ENCODE data around the gene RSRC1. TPM values are rescaled to one million over a fixed set of nuclear protein-coding genes. Genes with fewer than 3 reads are reported as not detected.

The RSRC1 gene
- total RNA-seq, 1 donor from 2014 or later: 80.5 TPM

DNA sequence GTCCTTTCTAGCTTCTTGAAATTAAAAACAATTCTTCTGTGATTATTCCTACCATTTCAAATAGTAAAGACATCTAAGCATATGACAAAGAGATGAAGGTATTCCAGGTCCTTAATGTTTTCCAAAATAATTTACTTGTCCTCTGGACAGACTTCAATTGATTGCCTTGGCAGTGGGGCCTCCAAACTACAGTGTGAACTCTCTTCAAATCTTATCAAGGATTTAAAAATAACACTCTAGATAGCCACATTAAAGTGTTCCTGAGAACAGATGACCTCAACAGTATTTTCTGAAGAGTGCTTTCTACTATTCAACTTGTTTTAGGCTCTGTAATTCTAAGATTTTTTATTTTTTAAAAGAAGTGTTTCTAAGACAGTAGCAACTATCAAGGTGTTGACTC, 453.2 kb downstream of the RSRC1 start:
- TF ChIP-seq, protein P1, sequence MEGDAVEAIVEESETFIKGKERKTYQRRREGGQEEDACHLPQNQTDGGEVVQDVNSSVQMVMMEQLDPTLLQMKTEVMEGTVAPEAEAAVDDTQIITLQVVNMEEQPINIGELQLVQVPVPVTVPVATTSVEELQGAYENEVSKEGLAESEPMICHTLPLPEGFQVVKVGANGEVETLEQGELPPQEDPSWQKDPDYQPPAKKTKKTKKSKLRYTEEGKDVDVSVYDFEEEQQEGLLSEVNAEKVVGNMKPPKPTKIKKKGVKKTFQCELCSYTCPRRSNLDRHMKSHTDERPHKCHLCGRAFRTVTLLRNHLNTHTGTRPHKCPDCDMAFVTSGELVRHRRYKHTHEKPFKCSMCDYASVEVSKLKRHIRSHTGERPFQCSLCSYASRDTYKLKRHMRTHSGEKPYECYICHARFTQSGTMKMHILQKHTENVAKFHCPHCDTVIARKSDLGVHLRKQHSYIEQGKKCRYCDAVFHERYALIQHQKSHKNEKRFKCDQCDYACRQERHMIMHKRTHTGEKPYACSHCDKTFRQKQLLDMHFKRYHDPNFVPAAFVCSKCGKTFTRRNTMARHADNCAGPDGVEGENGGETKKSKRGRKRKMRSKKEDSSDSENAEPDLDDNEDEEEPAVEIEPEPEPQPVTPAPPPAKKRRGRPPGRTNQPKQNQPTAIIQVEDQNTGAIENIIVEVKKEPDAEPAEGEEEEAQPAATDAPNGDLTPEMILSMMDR (IDR thresholded peaks at IDR 0.05): no peak
- no peak for TF ChIP-seq EZH2 (IDR thresholded peaks at IDR 0.05)
- no peak for TF ChIP-seq EZH2phosphoT487 (IDR thresholded peaks at IDR 0.05)
- H3K4me3 Mint-ChIP-seq: no peak overlapping the region

DNA sequence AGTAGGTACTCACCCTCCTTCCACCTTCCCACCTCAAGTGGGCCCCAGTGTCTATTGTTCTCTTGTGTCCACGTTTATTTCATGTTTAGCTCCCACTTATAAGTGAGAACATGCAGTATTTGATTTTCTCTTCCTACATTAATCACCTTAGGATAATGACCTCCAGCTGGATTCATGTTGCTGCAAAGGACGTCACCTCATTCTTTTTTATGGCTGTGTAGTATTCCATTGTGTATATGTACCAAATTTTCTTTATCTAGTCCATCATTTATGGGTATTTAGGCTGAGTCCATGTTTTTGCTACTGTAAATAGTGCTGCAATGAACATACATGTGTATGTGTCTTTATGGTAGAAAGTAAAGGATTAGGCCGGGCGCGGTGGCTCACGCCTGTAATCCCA, 455.2 kb downstream of the RSRC1 start:
- Histone ChIP-seq H3K27me3 (peaks cover 17% of the 10 kb centered on the region), H3F3A (ENCODE audit: low read depth) (no peaks in the 10 kb centered on the region), H3K9ac (no peak overlapping the region), H3K4me2 (no peak overlapping the region), H3K4me1 (no peaks in the 10 kb centered on the region), H3K9me3 (ENCODE audit: low read depth) (no peaks in the 10 kb centered on the region), H3K27ac (no peak overlapping the region), H3K79me2 (ENCODE audit: low read depth) (no peaks in the 10 kb centered on the region), H3K4me3 (no peak overlapping the region), H3K36me3 (no peaks in the 10 kb centered on the region), H4K20me1 (ENCODE audit: low read depth) (no peaks in the 10 kb centered on the region), H2AFZ (replicated peaks) (no peak overlapping the region)
- H3K36me3 Mint-ChIP-seq: no peaks in the 10 kb centered on the region
- no peak overlapping the region for H3K4me3 Mint-ChIP-seq
- peaks cover under 1% of the 10 kb centered on the region for H3K4me1 Mint-ChIP-seq
- no peaks in the 10 kb centered on the region for H3K27me3 Mint-ChIP-seq (ENCODE audit: insufficient read depth, low read depth)
- H3K27ac Mint-ChIP-seq: no peak overlapping the region
- no peak for DNase-seq (ENCODE audit: low spot score)
- TF ChIP-seq, protein P1 (IDR thresholded peaks at IDR 0.05): no peak
- TF ChIP-seq EZH2phosphoT487 (IDR thresholded peaks at IDR 0.05): no peak
- TF ChIP-seq EZH2 (IDR thresholded peaks at IDR 0.05): no peak
- H3K9me3 Mint-ChIP-seq: no peaks in the 10 kb centered on the region

More for the DNA sequence above, 453.2 kb downstream of the RSRC1 start:
- Mint-ChIP-seq H3K36me3 (no peaks in the 10 kb centered on the region), H3K9me3 (no peaks in the 10 kb centered on the region), H3K27ac (no peak overlapping the region), H3K4me1 (no peaks in the 10 kb centered on the region), H3K27me3 (ENCODE audit: insufficient read depth, low read depth) (no peaks in the 10 kb centered on the region)
- no peaks in the 10 kb centered on the region for H4K20me1 ChIP-seq (ENCODE audit: low read depth)
- H3K4me1 ChIP-seq: no peaks in the 10 kb centered on the region
- no peak overlapping the region for H3K27ac ChIP-seq
- no peak overlapping the region for H3K4me3 ChIP-seq
- H3K9me3 ChIP-seq (ENCODE audit: low read depth): no peaks in the 10 kb centered on the region
- no peak overlapping the region for H2AFZ ChIP-seq (replicated peaks)
- H3K4me2 ChIP-seq: no peak overlapping the region
- no peaks in the 10 kb centered on the region for H3K27me3 ChIP-seq
- no peak overlapping the region for H3K9ac ChIP-seq
- no peaks in the 10 kb centered on the region for H3K79me2 ChIP-seq (ENCODE audit: low read depth)
- no peaks in the 10 kb centered on the region for H3F3A ChIP-seq (ENCODE audit: low read depth)
- no peaks in the 10 kb centered on the region for H3K36me3 ChIP-seq
- no peak for DNase-seq (ENCODE audit: low spot score)

DNA sequence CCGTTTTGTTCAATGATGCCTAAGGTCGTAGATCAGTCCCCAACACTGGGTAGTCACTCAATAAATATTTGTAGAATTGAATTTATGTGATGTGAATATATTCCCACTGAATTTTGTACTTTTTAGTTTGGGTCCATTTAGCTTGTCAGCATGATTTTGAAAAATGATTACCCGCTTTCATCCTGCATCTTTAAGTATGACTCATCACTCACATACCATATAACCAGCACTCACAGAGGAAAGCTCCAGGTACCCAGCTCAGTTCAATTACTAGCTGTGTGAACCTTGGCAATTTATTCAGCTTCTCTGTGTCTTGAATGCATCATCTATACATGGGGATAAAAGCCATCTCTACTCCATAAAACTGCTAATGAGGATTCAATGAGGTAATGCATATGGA, 458.9 kb downstream of the RSRC1 start:
- H4K20me1 ChIP-seq (ENCODE audit: low read depth): no peaks in the 10 kb centered on the region
- no peak overlapping the region for H3K4me2 ChIP-seq
- no peak overlapping the region for H3K4me3 ChIP-seq
- peaks cover 4% of the 10 kb centered on the region for H3K27me3 Mint-ChIP-seq (ENCODE audit: insufficient read depth, low read depth)
- H3K9ac ChIP-seq: no peak overlapping the region
- H3F3A ChIP-seq (ENCODE audit: low read depth): no peaks in the 10 kb centered on the region
- TF ChIP-seq, protein P1 (IDR thresholded peaks at IDR 0.05): no peak
- TF ChIP-seq EZH2phosphoT487 (IDR thresholded peaks at IDR 0.05) (no peak), EZH2 (IDR thresholded peaks at IDR 0.05) (no peak)
- H3K36me3 Mint-ChIP-seq: no peaks in the 10 kb centered on the region
- H3K27me3 ChIP-seq: peaks cover 30% of the 10 kb centered on the region
- no peak overlapping the region for H2AFZ ChIP-seq (replicated peaks)
- H3K27ac Mint-ChIP-seq: no peak overlapping the region
- no peaks in the 10 kb centered on the region for H3K4me1 ChIP-seq
- H3K4me3 Mint-ChIP-seq: no peak overlapping the region
- H3K36me3 ChIP-seq: no peaks in the 10 kb centered on the region
- H3K27ac ChIP-seq: no peak overlapping the region
- H3K9me3 Mint-ChIP-seq: no peaks in the 10 kb centered on the region
- peaks cover 19% of the 10 kb centered on the region for H3K4me1 Mint-ChIP-seq
- H3K79me2 ChIP-seq (ENCODE audit: low read depth): no peaks in the 10 kb centered on the region
- no peaks in the 10 kb centered on the region for H3K9me3 ChIP-seq (ENCODE audit: low read depth)
- DNase-seq (ENCODE audit: low spot score): no peak

Data from neural progenitor cell (in vitro differentiated cells).